Neural cell (in vitro differentiated cells): Measurements from ENCODE around the gene STIM1. TPM values are rescaled to one million over a fixed set of nuclear protein-coding genes. Genes with fewer than 3 reads are reported as not detected.

Source experiments
- H2AFZ ChIP-seq: fragments of 200-600, 300-800 bp; sonication (generic), shearing (Covaris generic); 2 replicates; pipeline ENCODE4 v1.6.0; 2014; ENCODE audit warnings: low read depth, mild to moderate bottlenecking, antibody characterized with exemption, low read length, moderate library complexity
- H3F3A ChIP-seq: fragments of 200-600 bp; shearing (Covaris generic); 2 replicates; pipeline ENCODE4 v1.6.1; 2016; ENCODE audit warnings: mild to moderate bottlenecking, moderate library complexity, mixed read lengths, antibody characterized with exemption, low read length; ENCODE audit not compliant: insufficient read depth, poor library complexity, severe bottlenecking
- H3K27ac ChIP-seq: fragments of 200-600, 300-800 bp; sonication (generic), shearing (Covaris generic); 2 replicates; pipeline ENCODE4 v1.5.1; 2014; ENCODE audit warnings: mild to moderate bottlenecking, low read length, moderate library complexity
- H3K27me3 ChIP-seq: fragments of 300-800, 200-600 bp; sonication (generic), shearing (Covaris generic); 2 replicates; pipeline ENCODE4 v1.6.0; 2014; ENCODE audit warnings: mild to moderate bottlenecking, low read depth, low read length, moderate library complexity; ENCODE audit not compliant: insufficient read depth
- H3K36me3 ChIP-seq: fragments of 300-800, 200-600 bp; sonication (generic), shearing (Covaris generic); 2 replicates; pipeline ENCODE4 v1.5.1; 2014; ENCODE audit warnings: mild to moderate bottlenecking, antibody characterized with exemption, low read length, moderate library complexity; ENCODE audit not compliant: insufficient read depth
- H3K4me2 ChIP-seq: fragments of 300-800, 200-600 bp; sonication (generic), shearing (Covaris generic); 2 replicates; pipeline ENCODE4 v1.6.0; 2014; ENCODE audit warnings: mild to moderate bottlenecking, low read length
- H3K4me3 ChIP-seq: fragments of 300-800, 200-600 bp; sonication (generic), shearing (Covaris generic); 2 replicates; pipeline ENCODE4 v1.5.1; 2014; ENCODE audit warnings: mild to moderate bottlenecking, low read length, moderate library complexity
- H3K79me2 ChIP-seq: fragments of 200-600 bp; shearing (Covaris generic); replicated peaks from 2 replicates; pipeline ENCODE4 v1.6.0; 2014; ENCODE audit warnings: mild to moderate bottlenecking, low read length, moderate library complexity; ENCODE audit not compliant: insufficient read depth
- H3K9ac ChIP-seq: fragments of 300-800, 200-600 bp; sonication (generic), shearing (Covaris generic); 2 replicates; pipeline ENCODE4 v1.6.1; 2016; ENCODE audit warnings: mild to moderate bottlenecking, low read length, mixed read lengths
- H3K9me2 ChIP-seq: fragments of 200-600 bp; shearing (Covaris generic); 2 replicates; pipeline ENCODE4 v1.6.1; 2016; ENCODE audit warnings: mild to moderate bottlenecking, low read length, mixed read lengths; ENCODE audit not compliant: insufficient read depth
- H3K9me3 ChIP-seq: fragments of 200-600, 300-800 bp; sonication (generic), shearing (Covaris generic); 2 replicates; pipeline ENCODE4 v1.6.1; 2016; ENCODE audit warnings: mild to moderate bottlenecking, mixed run types, low read length, moderate library complexity, mixed read lengths
- H4K20me1 ChIP-seq: fragments of 200-600 bp; shearing (Covaris generic); 2 replicates; pipeline ENCODE4 v1.6.1; 2016; ENCODE audit warnings: mild to moderate bottlenecking, mixed run types; ENCODE audit not compliant: insufficient read depth
- EP300 ChIP-seq: fragments of 450-650 bp; conservative IDR thresholded peaks from 2 replicates; pipeline ENCODE4 v1.6.1; 2014; ENCODE audit warnings: antibody characterized with exemption, mild to moderate bottlenecking, moderate library complexity; ENCODE audit not compliant: poor library complexity, severe bottlenecking
- EZH2 ChIP-seq: fragments of 200-600, 300-800 bp; shearing (Covaris generic), sonication (generic); IDR thresholded peaks from 2 replicates; pipeline ENCODE4 v1.6.1; 2014; ENCODE audit warnings: antibody characterized with exemption, low read length, borderline replicate concordance, mild to moderate bottlenecking; ENCODE audit not compliant: insufficient read depth, poor library complexity, severe bottlenecking
- MXI1 ChIP-seq: fragments of 450-650 bp; conservative IDR thresholded peaks from 2 replicates; pipeline ENCODE4 v1.6.1; 2014; ENCODE audit warnings: antibody characterized with exemption, mild to moderate bottlenecking; ENCODE audit not compliant: poor library complexity, severe bottlenecking
- POLR2AphosphoS5 ChIP-seq: IDR thresholded peaks from 2 replicates; pipeline ENCODE4 v1.6.1; 2012
- RAD21 ChIP-seq: fragments of 450-650 bp; conservative IDR thresholded peaks from 2 replicates; pipeline ENCODE4 v1.6.1; 2014; ENCODE audit warnings: antibody characterized with exemption, mild to moderate bottlenecking, moderate library complexity
- SMC3 ChIP-seq: fragments of 450-650 bp; conservative IDR thresholded peaks from 2 replicates; pipeline ENCODE4 v1.6.1; 2014; ENCODE audit warnings: antibody characterized with exemption, mild to moderate bottlenecking, moderate library complexity; ENCODE audit not compliant: poor library complexity
- TAF1 ChIP-seq: IDR thresholded peaks from 2 replicates; pipeline ENCODE4 v1.6.1; 2012; ENCODE audit warnings: low read depth
- polyA plus RNA-seq: library from polyadenylated mRNA; depleted of rRNA; stranded (reverse); fragments of >200 nt; gene quantifications from 2 replicates; pipeline ENCODE4 v1.2.3, GENCODE V29; 2014
- TF ChIP-seq, protein P1 (sequence below): IDR thresholded peaks from 2 replicates; pipeline ENCODE4 v1.6.1; 2012; ENCODE audit warnings: borderline replicate concordance
- TF ChIP-seq, protein P2 (sequence below): fragments of 450-650 bp; IDR thresholded peaks from 2 replicates; pipeline ENCODE4 v1.5.1; 2014; ENCODE audit warnings: antibody characterized with exemption, mild to moderate bottlenecking, moderate library complexity; ENCODE audit not compliant: poor library complexity, severe bottlenecking

The STIM1 gene
- polyA plus RNA-seq, 1 donor from 2014 or later = 14.5 TPM

DNA sequence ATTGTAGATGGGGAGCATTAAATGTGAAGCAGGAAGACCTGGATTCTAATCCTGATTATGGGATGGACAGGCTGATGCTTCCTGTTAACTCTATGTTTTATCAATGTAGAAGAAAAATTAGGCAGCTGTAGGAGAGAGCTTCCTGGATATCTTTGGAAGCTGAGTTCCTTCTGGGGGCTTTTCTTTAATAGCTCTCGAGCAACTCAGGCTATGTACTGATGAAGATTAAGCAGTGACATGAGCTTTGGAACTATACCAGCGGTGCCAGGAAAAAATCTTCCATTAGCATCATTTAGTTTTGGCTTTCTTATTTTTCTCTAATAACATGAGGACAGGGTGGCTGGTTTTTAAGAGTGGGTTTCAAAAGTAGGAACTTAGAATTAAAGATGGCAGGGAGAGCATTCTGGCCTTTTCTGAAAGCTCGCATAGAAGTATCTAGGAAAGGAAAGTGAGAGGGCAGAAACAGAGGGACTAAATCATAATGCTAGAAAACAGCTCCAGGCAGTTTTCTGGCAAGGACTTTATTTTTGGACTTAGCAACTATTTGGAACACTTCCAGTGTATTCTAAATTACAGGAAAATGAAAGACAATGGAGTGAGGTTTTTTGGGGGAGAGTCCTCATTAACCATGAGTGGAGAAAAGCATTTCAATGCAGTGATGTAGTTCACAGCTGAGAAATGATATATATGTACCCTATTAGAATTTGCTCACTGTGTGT is 169.9 kb downstream of the STIM1 start:
- no peaks in the 10 kb centered on the region for H3K9me2 ChIP-seq
- no peak overlapping the region for H3K4me3 ChIP-seq
- no peaks in the 10 kb centered on the region for H3K27me3 ChIP-seq
- H4K20me1 ChIP-seq = no peaks in the 10 kb centered on the region
- no peaks in the 10 kb centered on the region for H3K79me2 ChIP-seq
- H3K36me3 ChIP-seq = no peaks in the 10 kb centered on the region
- no peaks in the 10 kb centered on the region for H3K9me3 ChIP-seq
- no peak overlapping the region for H3K27ac ChIP-seq
- no peaks in the 10 kb centered on the region for H3F3A ChIP-seq
- H3K4me2 ChIP-seq = no peak overlapping the region
- no peak overlapping the region for H2AFZ ChIP-seq
- H3K9ac ChIP-seq = no peak overlapping the region
- TF ChIP-seq, protein P1, sequence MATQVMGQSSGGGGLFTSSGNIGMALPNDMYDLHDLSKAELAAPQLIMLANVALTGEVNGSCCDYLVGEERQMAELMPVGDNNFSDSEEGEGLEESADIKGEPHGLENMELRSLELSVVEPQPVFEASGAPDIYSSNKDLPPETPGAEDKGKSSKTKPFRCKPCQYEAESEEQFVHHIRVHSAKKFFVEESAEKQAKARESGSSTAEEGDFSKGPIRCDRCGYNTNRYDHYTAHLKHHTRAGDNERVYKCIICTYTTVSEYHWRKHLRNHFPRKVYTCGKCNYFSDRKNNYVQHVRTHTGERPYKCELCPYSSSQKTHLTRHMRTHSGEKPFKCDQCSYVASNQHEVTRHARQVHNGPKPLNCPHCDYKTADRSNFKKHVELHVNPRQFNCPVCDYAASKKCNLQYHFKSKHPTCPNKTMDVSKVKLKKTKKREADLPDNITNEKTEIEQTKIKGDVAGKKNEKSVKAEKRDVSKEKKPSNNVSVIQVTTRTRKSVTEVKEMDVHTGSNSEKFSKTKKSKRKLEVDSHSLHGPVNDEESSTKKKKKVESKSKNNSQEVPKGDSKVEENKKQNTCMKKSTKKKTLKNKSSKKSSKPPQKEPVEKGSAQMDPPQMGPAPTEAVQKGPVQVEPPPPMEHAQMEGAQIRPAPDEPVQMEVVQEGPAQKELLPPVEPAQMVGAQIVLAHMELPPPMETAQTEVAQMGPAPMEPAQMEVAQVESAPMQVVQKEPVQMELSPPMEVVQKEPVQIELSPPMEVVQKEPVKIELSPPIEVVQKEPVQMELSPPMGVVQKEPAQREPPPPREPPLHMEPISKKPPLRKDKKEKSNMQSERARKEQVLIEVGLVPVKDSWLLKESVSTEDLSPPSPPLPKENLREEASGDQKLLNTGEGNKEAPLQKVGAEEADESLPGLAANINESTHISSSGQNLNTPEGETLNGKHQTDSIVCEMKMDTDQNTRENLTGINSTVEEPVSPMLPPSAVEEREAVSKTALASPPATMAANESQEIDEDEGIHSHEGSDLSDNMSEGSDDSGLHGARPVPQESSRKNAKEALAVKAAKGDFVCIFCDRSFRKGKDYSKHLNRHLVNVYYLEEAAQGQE = no peak
- no peak for TF ChIP-seq TAF1
- no peak for TF ChIP-seq RAD21
- no peak for TF ChIP-seq EP300
- TF ChIP-seq POLR2AphosphoS5 = no peak
- no peak for TF ChIP-seq EZH2
- TF ChIP-seq SMC3 = no peak
- TF ChIP-seq, protein P2, sequence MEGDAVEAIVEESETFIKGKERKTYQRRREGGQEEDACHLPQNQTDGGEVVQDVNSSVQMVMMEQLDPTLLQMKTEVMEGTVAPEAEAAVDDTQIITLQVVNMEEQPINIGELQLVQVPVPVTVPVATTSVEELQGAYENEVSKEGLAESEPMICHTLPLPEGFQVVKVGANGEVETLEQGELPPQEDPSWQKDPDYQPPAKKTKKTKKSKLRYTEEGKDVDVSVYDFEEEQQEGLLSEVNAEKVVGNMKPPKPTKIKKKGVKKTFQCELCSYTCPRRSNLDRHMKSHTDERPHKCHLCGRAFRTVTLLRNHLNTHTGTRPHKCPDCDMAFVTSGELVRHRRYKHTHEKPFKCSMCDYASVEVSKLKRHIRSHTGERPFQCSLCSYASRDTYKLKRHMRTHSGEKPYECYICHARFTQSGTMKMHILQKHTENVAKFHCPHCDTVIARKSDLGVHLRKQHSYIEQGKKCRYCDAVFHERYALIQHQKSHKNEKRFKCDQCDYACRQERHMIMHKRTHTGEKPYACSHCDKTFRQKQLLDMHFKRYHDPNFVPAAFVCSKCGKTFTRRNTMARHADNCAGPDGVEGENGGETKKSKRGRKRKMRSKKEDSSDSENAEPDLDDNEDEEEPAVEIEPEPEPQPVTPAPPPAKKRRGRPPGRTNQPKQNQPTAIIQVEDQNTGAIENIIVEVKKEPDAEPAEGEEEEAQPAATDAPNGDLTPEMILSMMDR = no peak
- no peak for TF ChIP-seq MXI1

DNA sequence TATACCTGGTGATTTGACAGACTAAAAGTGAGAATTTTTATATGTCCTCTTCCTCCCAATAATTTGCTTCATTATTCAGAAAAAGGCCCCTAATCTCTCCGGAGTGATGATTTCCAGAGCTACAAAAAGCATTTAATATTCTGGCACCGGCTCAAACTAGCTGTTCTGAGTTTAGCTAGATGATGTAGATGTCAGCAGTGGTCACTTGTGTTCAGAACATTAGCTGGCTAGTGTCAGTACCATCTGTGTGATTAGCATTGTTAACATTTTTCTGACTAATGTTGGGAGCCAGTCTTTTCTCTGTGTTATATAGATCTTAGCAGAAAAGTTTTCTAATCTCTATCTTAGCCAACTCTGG is 170.5 kb downstream of the STIM1 start:
- no peak overlapping the region for H3K27ac ChIP-seq
- no peak overlapping the region for H3K4me2 ChIP-seq

More for the DNA sequence above, 170.5 kb downstream of the STIM1 start:
- Histone ChIP-seq H3K79me2 (no peaks in the 10 kb centered on the region), H3K36me3 (no peaks in the 10 kb centered on the region), H3K4me3 (no peak overlapping the region), H2AFZ (no peak overlapping the region), H3K9me2 (no peaks in the 10 kb centered on the region), H4K20me1 (no peaks in the 10 kb centered on the region), H3F3A (no peaks in the 10 kb centered on the region), H3K9me3 (no peaks in the 10 kb centered on the region), H3K27me3 (no peaks in the 10 kb centered on the region), H3K9ac (no peak overlapping the region)
- TF ChIP-seq MXI1 (no peak), SMC3 (no peak), TAF1 (no peak), EP300 (no peak), POLR2AphosphoS5 (no peak), RAD21 (no peak)
- TF ChIP-seq, protein P1 = no peak
- TF ChIP-seq, protein P2 = no peak
